A673 (cell line): ENCODE measurements around the gene FERD3L. TPM values are rescaled to one million over a fixed set of nuclear protein-coding genes. Genes with fewer than 3 reads are reported as not detected.

ENCODE experiments used
- BruUV-seq: library from RNA; stranded (reverse); fragments of 400-500 nt; replicated peaks from 2 replicates; lab custom pipeline; 2021; lab: Mats Ljungman, UMichigan
- CTCF ChIA-PET: fragments of 300-600 bp; sonication (Branson Sonifier 250); formaldehyde crosslinking; loops from one replicate; lab custom pipeline; 2022; ENCODE audit warnings: antibody characterized with exemption; lab: Charles Lee
- POLR2A ChIA-PET: fragments of 300-600 bp; sonication (Branson Sonifier 250); formaldehyde crosslinking; loops from one replicate; lab custom pipeline; 2022; ENCODE audit warnings: antibody characterized with exemption; ENCODE audit not compliant: low non-redundant PET; lab: Charles Lee
- DNase-seq: peaks from one replicate; pipeline ENCODE4 v3.0.0-alpha.2; 2015; ENCODE audit warnings: low spot score
- H3K27ac ChIP-seq: fragments of 200-600 bp; sonication (generic); 2 replicates; pipeline ENCODE4 v1.5.1; 2016; ENCODE audit warnings: mixed run types, low read depth, mild to moderate bottlenecking, mixed read lengths, antibody characterized with exemption, low read length; ENCODE audit not compliant: poor library complexity, severe bottlenecking
- H3K27me3 ChIP-seq: fragments of 200-600 bp; sonication (generic); replicated peaks from 2 replicates; pipeline ENCODE4 v1.6.1; 2017; ENCODE audit warnings: mixed run types, low read depth, mild to moderate bottlenecking, mixed read lengths, antibody characterized with exemption, low read length; ENCODE audit not compliant: insufficient read depth, poor library complexity
- H3K36me3 ChIP-seq: fragments of 200-600 bp; sonication (generic); 2 replicates; pipeline ENCODE4 v1.6.1; 2016; ENCODE audit warnings: mixed run types, mild to moderate bottlenecking, mixed read lengths, antibody characterized with exemption, low read length; ENCODE audit not compliant: insufficient read depth, poor library complexity, severe bottlenecking
- H3K4me1 ChIP-seq: fragments of 200-600 bp; sonication (generic); 2 replicates; pipeline ENCODE4 v1.6.1; 2017; ENCODE audit warnings: mixed run types, mild to moderate bottlenecking, mixed read lengths, antibody characterized with exemption, low read length; ENCODE audit not compliant: insufficient read depth, poor library complexity, severe bottlenecking
- H3K4me3 ChIP-seq: fragments of 200-600 bp; sonication (generic); 2 replicates; pipeline ENCODE4 v1.5.1; 2016; ENCODE audit warnings: low read depth, mixed run types, mild to moderate bottlenecking, mixed read lengths, low read length; ENCODE audit not compliant: poor library complexity, severe bottlenecking
- H3K9me3 ChIP-seq: fragments of 200-600 bp; sonication (generic); 2 replicates; pipeline ENCODE4 v1.6.1; 2016; ENCODE audit warnings: mixed run types, low read depth, mild to moderate bottlenecking, mixed read lengths, antibody characterized with exemption, low read length; ENCODE audit not compliant: poor library complexity, severe bottlenecking
- EZH2 ChIP-seq: fragments of 200-600 bp; sonication (generic); IDR thresholded peaks from 2 replicates; pipeline ENCODE4 v1.6.1; 2017; ENCODE audit warnings: borderline replicate concordance, low read depth, mild to moderate bottlenecking, mixed read lengths, antibody characterized with exemption, low read length; ENCODE audit not compliant: poor library complexity, severe bottlenecking
- intact Hi-C: fragments of 100-400 bp; cut with micrococcal nuclease; formaldehyde crosslinking; loops from one replicate; pipeline ENCODE4 v1.10.0; 2022; ENCODE audit not compliant: unreplicated experiment
- total RNA-seq: library from RNA; stranded (reverse); gene quantifications from 2 replicates; pipeline ENCODE4 v1.2.3, GENCODE V29; 2021
- TF ChIP-seq, protein P1 (sequence below): fragments of 300-800, 200-600 bp; sonication (generic); conservative IDR thresholded peaks from 2 replicates; pipeline ENCODE4 v1.5.1; 2017; ENCODE audit warnings: low read depth, mild to moderate bottlenecking, antibody characterized with exemption, low read length, moderate library complexity, mixed read lengths

FERD3L gene
- total RNA-seq, 1 experiment from 2014 or later = not detected

DNA sequence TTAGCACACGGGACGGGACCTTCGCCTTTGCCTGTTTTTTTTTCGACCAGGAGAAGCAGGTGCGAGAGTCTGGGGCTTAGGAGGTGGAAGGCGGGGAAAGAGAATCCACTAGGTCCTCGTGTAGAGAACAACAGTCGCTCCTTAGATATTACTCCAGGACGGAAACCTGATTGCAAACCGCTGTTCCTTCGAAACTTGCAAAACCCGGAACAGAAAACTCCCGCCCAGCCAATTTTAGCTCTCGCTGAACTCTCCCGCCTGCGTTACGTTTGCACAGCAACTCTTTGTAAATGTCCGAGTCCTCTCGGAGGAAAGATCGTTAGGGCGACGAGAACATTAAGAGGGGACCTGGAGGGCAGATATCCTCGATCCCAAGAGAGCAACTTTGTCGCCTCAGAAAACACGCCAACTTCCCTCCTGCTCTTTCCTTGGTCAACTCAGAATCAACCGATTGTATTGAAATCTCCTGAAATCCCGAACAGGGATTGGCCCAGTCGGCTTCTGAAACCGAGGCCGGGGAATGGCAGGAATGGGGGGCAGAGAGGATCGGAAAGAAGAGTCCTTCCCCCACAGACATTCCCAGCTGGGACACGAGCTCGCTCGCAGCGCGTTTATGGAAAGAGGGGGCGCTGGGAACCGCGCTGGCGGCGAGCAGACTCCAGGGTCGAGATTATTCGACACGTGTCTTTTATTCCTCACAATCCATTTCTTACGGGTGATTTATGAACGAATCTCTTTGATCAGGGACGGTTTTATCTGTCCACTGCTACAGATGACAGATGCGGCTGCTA lies 37.7 kb downstream of the FERD3L start:
- ChIA-PET CTCF (no interaction called here), POLR2A (no interaction called here)
- no peaks in the 10 kb centered on the region for H3K27me3 ChIP-seq
- TF ChIP-seq EZH2 = no peak
- TF ChIP-seq, protein P1, sequence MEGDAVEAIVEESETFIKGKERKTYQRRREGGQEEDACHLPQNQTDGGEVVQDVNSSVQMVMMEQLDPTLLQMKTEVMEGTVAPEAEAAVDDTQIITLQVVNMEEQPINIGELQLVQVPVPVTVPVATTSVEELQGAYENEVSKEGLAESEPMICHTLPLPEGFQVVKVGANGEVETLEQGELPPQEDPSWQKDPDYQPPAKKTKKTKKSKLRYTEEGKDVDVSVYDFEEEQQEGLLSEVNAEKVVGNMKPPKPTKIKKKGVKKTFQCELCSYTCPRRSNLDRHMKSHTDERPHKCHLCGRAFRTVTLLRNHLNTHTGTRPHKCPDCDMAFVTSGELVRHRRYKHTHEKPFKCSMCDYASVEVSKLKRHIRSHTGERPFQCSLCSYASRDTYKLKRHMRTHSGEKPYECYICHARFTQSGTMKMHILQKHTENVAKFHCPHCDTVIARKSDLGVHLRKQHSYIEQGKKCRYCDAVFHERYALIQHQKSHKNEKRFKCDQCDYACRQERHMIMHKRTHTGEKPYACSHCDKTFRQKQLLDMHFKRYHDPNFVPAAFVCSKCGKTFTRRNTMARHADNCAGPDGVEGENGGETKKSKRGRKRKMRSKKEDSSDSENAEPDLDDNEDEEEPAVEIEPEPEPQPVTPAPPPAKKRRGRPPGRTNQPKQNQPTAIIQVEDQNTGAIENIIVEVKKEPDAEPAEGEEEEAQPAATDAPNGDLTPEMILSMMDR = no peak
- intact Hi-C loops = loop anchor here (5.0 kb wide), 2 partner anchors 215 to 320 kb away; no protein-coding TSS in a partner anchor
- peak overlapping the region; percentile 43 for H3K4me3 ChIP-seq
- no peaks in the 10 kb centered on the region for H3K9me3 ChIP-seq
- DNase-seq = peak; percentile 76
- H3K27ac ChIP-seq = peak overlapping the region; percentile 15
- peaks cover 3% of the 10 kb centered on the region for H3K36me3 ChIP-seq
- BruUV-seq = no TSS peak
- H3K4me1 ChIP-seq = peaks cover 25% of the 10 kb centered on the region

DNA sequence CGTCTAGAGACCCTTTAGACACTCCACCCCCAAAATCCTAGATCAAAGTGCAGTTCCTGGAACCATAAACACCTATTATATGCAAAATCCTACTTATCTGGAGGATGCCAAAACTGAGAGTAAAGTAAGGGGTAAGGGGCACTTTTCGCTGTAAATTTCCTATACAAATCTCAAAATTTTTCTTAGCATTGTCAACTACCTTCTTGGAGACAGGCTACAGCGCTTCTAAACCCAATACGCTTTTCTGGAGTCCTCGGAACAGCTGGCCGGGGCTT lies 38.2 kb downstream of the FERD3L start:
- Histone ChIP-seq H3K27me3 (no peaks in the 10 kb centered on the region), H3K9me3 (no peaks in the 10 kb centered on the region), H3K4me3 (peak overlapping the region; percentile 43), H3K27ac (no peak overlapping the region), H3K36me3 (no peaks in the 10 kb centered on the region), H3K4me1 (peaks cover 25% of the 10 kb centered on the region)
- no TSS peak for BruUV-seq
- CTCF ChIA-PET = no interaction called here
- TF ChIP-seq EZH2 = no peak
- TF ChIP-seq, protein P1 = no peak
- no peak for DNase-seq
- POLR2A ChIA-PET = no interaction called here
- intact Hi-C loops = loop anchor here (5.0 kb wide), 2 partner anchors 215 to 320 kb away; no protein-coding TSS in a partner anchor

DNA sequence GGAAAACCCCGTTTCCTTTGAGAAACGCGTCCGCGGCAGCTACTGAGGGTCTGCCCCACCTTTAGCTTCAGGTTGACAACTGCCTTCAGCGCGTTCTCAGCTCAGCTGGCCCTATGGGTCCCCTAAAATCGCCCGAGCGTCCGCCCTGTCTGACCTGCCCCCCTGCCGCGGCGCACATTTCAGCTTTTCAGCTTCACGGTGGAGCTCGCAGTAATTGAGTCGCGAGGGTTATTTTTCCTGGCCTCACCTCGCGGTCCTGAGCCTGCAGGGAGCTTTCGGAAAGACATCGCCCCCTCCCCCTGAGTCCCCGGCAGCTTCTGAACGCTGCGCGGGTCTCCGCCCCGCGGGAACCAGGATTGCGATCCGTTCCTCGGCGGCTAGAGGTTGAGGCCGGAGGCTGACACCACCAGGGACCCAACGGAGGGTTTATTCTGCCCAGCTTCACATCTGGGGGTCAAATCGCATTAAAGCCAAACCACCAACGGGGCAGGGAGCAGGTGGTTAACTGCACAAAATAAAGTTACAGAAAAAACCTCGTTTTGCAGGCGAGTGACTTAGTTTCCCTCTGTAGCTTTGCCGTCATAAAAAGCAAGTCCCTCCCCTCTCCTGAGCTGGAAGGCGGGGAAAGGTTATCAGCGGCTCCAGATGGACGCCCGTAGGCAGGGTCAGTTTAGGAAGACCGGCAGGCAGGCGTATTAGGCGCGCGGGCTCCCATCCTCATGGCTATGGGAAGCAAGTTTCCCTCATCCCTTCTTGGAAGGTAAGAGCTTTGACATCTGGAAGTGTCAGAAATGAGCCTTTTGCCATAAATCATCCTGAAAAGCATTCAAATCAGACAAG lies 38.8 kb downstream of the FERD3L start:
- BruUV-seq = no TSS peak
- intact Hi-C loops = loop anchor here (5.0 kb wide), 2 partner anchors 214 to 319 kb away; no protein-coding TSS in a partner anchor
- peaks cover 25% of the 10 kb centered on the region for H3K4me1 ChIP-seq
- no peaks in the 10 kb centered on the region for H3K27me3 ChIP-seq
- ChIA-PET POLR2A (no interaction called here), CTCF (no interaction called here)
- TF ChIP-seq EZH2 = no peak
- TF ChIP-seq, protein P1 = no peak
- H3K27ac ChIP-seq = no peak overlapping the region
- H3K9me3 ChIP-seq = no peaks in the 10 kb centered on the region
- peak overlapping the region; percentile 43 for H3K4me3 ChIP-seq
- H3K36me3 ChIP-seq = no peaks in the 10 kb centered on the region
- no peak for DNase-seq
